Psoas muscle (tissue), 8 donors: ENCODE measurements around the gene PABPC3. TPM values are rescaled to one million over a fixed set of nuclear protein-coding genes. Genes with fewer than 3 reads are reported as not detected.

Experiments
- ATAC-seq, 4 donors: fragments of 200-7000 bp; cut with Tn5 transposase; one replicate each; pipeline ENCODE4 v1.9.1; 2020; ENCODE audit warnings: moderate library complexity in 3 of 4, mild to moderate bottlenecking in 2 of 4
- DNase-seq, 2 donors: peaks; one replicate each; pipeline ENCODE4 v3.0.0-alpha.2; 2020
- H3K27ac ChIP-seq: fragments of 200-600 bp; one replicate; pipeline ENCODE4 v1.8.0; 2022
- H3K27me3 ChIP-seq, 3 donors: fragments of 200-600 bp in 1 of 3; one replicate each; pipeline versions ENCODE4 v1.6.1 to v1.8.0; 2013 to 2022; ENCODE audit warnings: low read length in 2 of 3, mild to moderate bottlenecking in 2 of 3, moderate library complexity in 1 of 3; ENCODE audit not compliant: insufficient read depth in 3 of 3
- H3K36me3 ChIP-seq, 2 donors: fragments of 200-600 bp in 1 of 2; one replicate each; pipeline versions ENCODE4 v1.6.1 to v1.8.0; 2013 to 2022; ENCODE audit warnings: low read depth in 1 of 2, mild to moderate bottlenecking in 1 of 2, moderate library complexity in 1 of 2; ENCODE audit not compliant: insufficient read depth in 1 of 2
- H3K4me1 ChIP-seq: fragments of 200-600 bp; one replicate; pipeline ENCODE4 v1.8.0; 2022
- H3K4me3 ChIP-seq: fragments of 200-600 bp; one replicate; pipeline ENCODE4 v1.8.0; 2022; ENCODE audit warnings: mild to moderate bottlenecking
- H3K9me3 ChIP-seq: fragments of 200-600 bp; one replicate; pipeline ENCODE4 v1.8.0; 2022
- CTCF ChIP-seq: fragments of 200-600 bp; IDR thresholded peaks from one replicate; pipeline ENCODE4 v1.8.0; 2022; ENCODE audit warnings: antibody characterized with exemption
- WGBS, 3 donors: extraction: QIAGEN DNeasy Blood & Tissue Kit; methylation state at CpG; one replicate each; pipeline versions ENCODE4 v1.1.6 to v1.1.7; 2013; 5-methylcytosine and 5-hydroxymethylcytosine counted together
- intact Hi-C, 2 donors: fragments of 100-400 bp; cut with DNase I; formaldehyde crosslinking; loops; one replicate each; pipeline versions ENCODE4 v1.11.0 to v1.14.2; 2022
- polyA plus RNA-seq, 3 donors: library from polyadenylated mRNA; stranded (reverse); fragments of 200-250 nt; gene quantifications; one replicate each; pipeline ENCODE4 v1.2.3, GENCODE V29; 2013
- total RNA-seq, 4 donors: library from RNA; stranded (reverse); fragmentation: NEBNext Ultra II Directional in 2 of 4; extraction: Animal tissue kit (Norgen Biotek cat#: 25700) in 2 of 4; gene quantifications; one replicate each; pipeline versions ENCODE4 v1.2.1 to v1.2.4, GENCODE V29; 2021 to 2023
- donor health status: healthy with polysubstance abuse.
- donor health status: DM: no; HTN: no; CAD: no; lungs with moderate emphysema.
- donor health status: Bipolar disorder and iron deficiency.
- donor health status: healthy.
- donor health status: DM: yes; HTN: yes; CAD: no.
- donor health status: DM: no; HTN: no; CAD: no.
- donor health status: DM: no; HTN: no; CAD: no.
- donor health status: DM: yes; HTN: yes; CAD: no.

Gene PABPC3
- total and polyA plus RNA-seq, 7 donors: 0.01 to 0.11 (median 0.04) TPM; not detected in 2

- WGBS, 3 donors: 27 to 37% (median 30%) methylated on average over 3 of the region's 3 CpGs
- Histone ChIP-seq H3K27me3 (no peaks in the 10 kb centered on the region), H3K36me3 (no peaks in the 10 kb centered on the region), H3K27ac (no peak overlapping the region), H3K4me3 (no peak overlapping the region), H3K9me3 (no peaks in the 10 kb centered on the region), H3K4me1 (no peaks in the 10 kb centered on the region)
- TF ChIP-seq CTCF: no peak
- ATAC-seq (no peak), DNase-seq (no peak)
- intact Hi-C loops: no loop called here
Observed at GRCh38 chr13:25067064-25067463, 28.9 kb upstream of the PABPC3 start.

DNA sequence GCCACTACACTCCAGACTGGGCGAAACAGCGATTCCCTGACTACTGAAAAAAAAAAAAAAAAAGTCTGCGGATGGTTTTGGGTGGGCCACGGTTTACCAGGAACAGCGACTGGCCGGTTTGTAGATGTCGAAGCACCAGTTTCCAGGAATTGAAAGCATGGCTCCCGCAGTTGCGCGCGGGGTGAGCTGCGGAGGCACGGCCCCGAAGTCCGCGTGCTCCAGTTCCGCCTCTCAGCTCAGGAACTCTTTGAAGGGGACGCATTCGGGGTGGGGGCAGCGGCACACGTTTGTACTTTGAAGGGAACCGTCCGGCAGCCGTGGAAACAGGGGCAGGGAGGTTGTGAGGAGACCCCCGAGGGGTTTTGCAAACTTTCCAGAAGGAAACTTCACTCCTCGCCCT, 27.1 kb upstream of the PABPC3 start:
- Histone ChIP-seq H3K4me1 (no peaks in the 10 kb centered on the region), H3K36me3 (no peaks in the 10 kb centered on the region), H3K4me3 (no peak overlapping the region), H3K27ac (no peak overlapping the region), H3K27me3 (no peaks in the 10 kb centered on the region), H3K9me3 (no peaks in the 10 kb centered on the region)
- no peak for ATAC-seq
- DNase-seq: no peak
- WGBS, 3 donors: 84 to 88% (median 88%) methylated on average over 25 to 26 of the region's 26 CpGs
- no peak for TF ChIP-seq CTCF
- intact Hi-C loops: no loop called here

DNA sequence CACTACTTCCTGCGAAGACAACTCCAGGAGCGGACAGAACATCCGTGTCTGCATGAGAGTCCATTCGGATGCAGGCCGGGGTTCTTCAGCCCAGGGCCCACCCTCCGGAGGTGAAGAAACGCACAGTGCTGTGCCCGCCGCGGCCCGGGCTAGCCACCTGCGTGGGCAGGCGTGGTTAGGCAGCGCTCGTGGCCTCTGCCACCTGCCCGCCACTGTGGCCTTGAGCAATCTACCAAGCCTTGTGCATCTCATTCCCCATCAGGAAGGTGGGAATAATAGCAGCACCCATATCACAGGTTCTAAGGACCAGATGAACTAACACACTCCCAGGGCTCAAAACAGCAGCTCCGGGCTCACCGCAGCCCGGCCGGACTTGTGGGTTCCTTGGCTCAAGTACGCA, 26.7 kb upstream of the PABPC3 start:
- intact Hi-C loops: no loop called here
- H3K36me3 ChIP-seq: no peaks in the 10 kb centered on the region
- no peak overlapping the region for H3K4me3 ChIP-seq
- H3K27me3 ChIP-seq: no peaks in the 10 kb centered on the region
- 93 to 96% (median 94%) methylated on average over 20 to 21 of the region's 21 CpGs for WGBS, 3 donors
- no peak for TF ChIP-seq CTCF
- no peak for DNase-seq
- H3K27ac ChIP-seq: no peak overlapping the region
- no peaks in the 10 kb centered on the region for H3K9me3 ChIP-seq
- no peak for ATAC-seq
- H3K4me1 ChIP-seq: no peaks in the 10 kb centered on the region

- Histone ChIP-seq H3K27me3 (no peaks in the 10 kb centered on the region), H3K27ac (no peak overlapping the region), H3K36me3 (no peaks in the 10 kb centered on the region), H3K4me1 (no peaks in the 10 kb centered on the region), H3K9me3 (no peaks in the 10 kb centered on the region), H3K4me3 (no peak overlapping the region)
- no peak for DNase-seq
- ATAC-seq: no peak
- intact Hi-C loops: no loop called here
- no peak for TF ChIP-seq CTCF
- WGBS, 3 donors: 44 to 57% (median 53%) methylated on average over 8 of the region's 8 CpGs
Observed at GRCh38 chr13:25069911-25070310, 26.0 kb upstream of the PABPC3 start.

GRCh38 chr13:25080773-25081172, 15.2 kb upstream of the PABPC3 start:
- DNase-seq: no peak
- peaks cover 0 to 3% (median 0%) of the 10 kb centered on the region in 3 donors for H3K27me3 ChIP-seq
- H3K36me3 ChIP-seq: no peaks in the 10 kb centered on the region
- ATAC-seq: no peak
- no peak for TF ChIP-seq CTCF
- WGBS, 3 donors: 84 to 89% (median 89%) methylated on average over 2 of the region's 2 CpGs
- no peaks in the 10 kb centered on the region for H3K9me3 ChIP-seq
- H3K4me1 ChIP-seq: no peaks in the 10 kb centered on the region
- H3K4me3 ChIP-seq: no peak overlapping the region
- H3K27ac ChIP-seq: no peak overlapping the region
- intact Hi-C loops: no loop called here
